Cardiac septum (tissue), 1 donor: ENCODE measurements around the gene ZNF410. TPM values are rescaled to one million over a fixed set of nuclear protein-coding genes. Genes with fewer than 3 reads are reported as not detected.
"Not testable (repeated sequence)": the region's sequence is repeated elsewhere in the genome, so short reads cannot be mapped to it uniquely, and the experiment has no call there.

Experiments
- DNase-seq: peaks from one replicate; pipeline ENCODE4 v3.0.0-alpha.2; 2020; ENCODE audit warnings: low spot score
- intact Hi-C: fragments of 100-400 bp; cut with DNase I; formaldehyde crosslinking; loops from one replicate; pipeline ENCODE4 v1.14.0; 2022
- total RNA-seq: library from RNA; stranded (reverse); fragmentation: NEBNext Ultra II Directional; extraction: Animal tissue kit (Norgen Biotek cat#: 25700); gene quantifications from one replicate; pipeline ENCODE4 v1.2.1, GENCODE V29; 2021
- donor health status: DM: no; HTN: no; CAD: no.

ZNF410 gene
- total RNA-seq, 1 donor from 2014 or later = 19.9 TPM

GRCh38 chr14:73878436-73878835 lies 8.2 kb upstream of the ZNF410 start:
- DNase-seq = no peak
- intact Hi-C loops = no loop called here

GRCh38 chr14:73879027-73879426 lies 7.6 kb upstream of the ZNF410 start:
- no peak for DNase-seq
- intact Hi-C loops = no loop called here

- intact Hi-C loops = loop anchor here (5.0 kb wide), 1 partner anchor 32 kb away; the partner anchor contains the start of gene PTGR2
- DNase-seq = no peak
Measured at GRCh38 chr14:73884438-73885190, 2.0 kb upstream of the ZNF410 start.

DNA sequence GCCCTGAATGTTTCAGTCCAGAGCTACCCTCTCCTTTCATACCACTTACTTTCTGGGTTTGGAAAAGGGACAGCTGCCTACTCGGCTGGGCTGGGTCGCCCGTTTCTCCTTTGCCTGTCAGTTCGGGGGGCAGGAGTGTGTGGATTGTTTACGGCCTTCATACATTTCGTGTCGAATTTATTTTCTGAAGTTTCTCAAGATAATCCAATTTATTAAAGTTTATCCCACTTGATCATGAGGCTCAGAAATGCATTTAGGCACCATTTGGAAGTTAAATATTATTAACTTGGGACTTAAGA lies 608 bp downstream of the ZNF410 start:
- DNase-seq = no peak
- intact Hi-C loops = loop anchor here (5.0 kb wide), 1 partner anchor 35 kb away; the partner anchor contains the start of gene PTGR2

- intact Hi-C loops = loop anchor here (5.0 kb wide), 1 partner anchor 36 kb away; the partner anchor contains the start of gene PTGR2
- no peak for DNase-seq
Measured at GRCh38 chr14:73887694-73888459, 1.2 kb downstream of the ZNF410 start.

DNA sequence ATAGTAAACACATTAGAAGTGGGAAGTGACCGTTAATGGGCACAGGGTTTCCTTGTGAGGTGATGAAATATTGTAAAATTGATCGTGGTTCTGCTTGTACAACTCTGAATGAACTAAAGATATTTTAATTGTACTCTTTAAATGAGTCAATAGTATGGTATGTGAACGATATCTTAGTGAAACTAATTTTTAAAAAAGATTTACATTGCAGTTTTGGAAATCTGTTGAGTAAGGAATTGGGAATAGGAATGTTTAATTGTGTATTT lies 1.7 kb downstream of the ZNF410 start:
- intact Hi-C loops = loop anchor here (5.0 kb wide), 1 partner anchor 36 kb away; the partner anchor contains the start of gene PTGR2
- no peak for DNase-seq

DNA sequence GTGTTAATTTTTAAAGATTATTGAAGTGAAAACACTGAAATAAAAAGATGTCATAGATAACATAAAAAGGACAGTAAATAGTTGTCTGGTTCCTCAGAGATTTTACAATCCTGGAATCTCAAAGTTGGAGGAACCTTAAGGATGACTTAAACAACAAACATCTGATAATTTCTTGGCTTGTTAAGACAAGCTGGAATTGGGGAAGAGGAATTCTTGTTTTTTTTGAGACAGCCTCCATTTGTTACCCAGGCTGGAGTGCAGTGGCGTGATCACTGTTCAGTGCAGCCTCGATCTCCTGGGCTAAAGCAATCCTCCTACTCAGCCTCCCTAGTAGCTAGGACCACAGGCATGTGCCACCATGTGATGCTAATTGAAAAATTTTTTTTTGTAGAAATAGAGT lies 2.3 kb downstream of the ZNF410 start:
- no peak for DNase-seq
- intact Hi-C loops = loop anchor here (5.0 kb wide), 1 partner anchor 37 kb away; the partner anchor contains the start of gene PTGR2

GRCh38 chr14:73889376-73889775 lies 2.7 kb downstream of the ZNF410 start:
- DNase-seq = no peak
- intact Hi-C loops = loop anchor here (5.0 kb wide), 1 partner anchor 37 kb away; the partner anchor contains the start of gene PTGR2

- DNase-seq, intact Hi-C loops: not testable (repeated sequence)
Measured at GRCh38 chr14:73894180-73894687, 7.6 kb downstream of the ZNF410 start.

DNA sequence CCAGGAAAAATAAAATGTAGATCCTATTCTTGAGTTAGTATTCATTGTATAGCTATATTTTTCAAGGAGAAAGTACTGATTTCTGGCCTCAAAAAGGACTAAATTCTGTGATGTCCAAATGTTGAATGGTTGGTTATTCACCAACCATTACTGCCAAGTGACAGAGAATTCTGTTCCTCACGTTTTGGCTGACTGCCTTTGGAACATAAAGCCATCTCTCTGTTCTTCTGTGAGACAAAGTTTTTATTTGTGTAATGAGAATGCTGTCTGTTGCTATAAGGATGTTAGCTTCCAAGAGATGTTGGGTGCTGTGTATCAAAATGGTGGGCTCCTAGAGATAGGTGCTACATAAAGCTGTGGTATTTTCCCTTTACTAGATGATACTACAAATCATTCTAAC lies 9.3 kb downstream of the ZNF410 start:
- intact Hi-C loops = no loop called here
- no peak for DNase-seq

- no peak for DNase-seq
- intact Hi-C loops = no loop called here
Measured at GRCh38 chr14:73896521-73896920, 9.9 kb downstream of the ZNF410 start.

GRCh38 chr14:73903028-73903427 lies 16.4 kb downstream of the ZNF410 start:
- DNase-seq = no peak
- intact Hi-C loops = no loop called here

DNA sequence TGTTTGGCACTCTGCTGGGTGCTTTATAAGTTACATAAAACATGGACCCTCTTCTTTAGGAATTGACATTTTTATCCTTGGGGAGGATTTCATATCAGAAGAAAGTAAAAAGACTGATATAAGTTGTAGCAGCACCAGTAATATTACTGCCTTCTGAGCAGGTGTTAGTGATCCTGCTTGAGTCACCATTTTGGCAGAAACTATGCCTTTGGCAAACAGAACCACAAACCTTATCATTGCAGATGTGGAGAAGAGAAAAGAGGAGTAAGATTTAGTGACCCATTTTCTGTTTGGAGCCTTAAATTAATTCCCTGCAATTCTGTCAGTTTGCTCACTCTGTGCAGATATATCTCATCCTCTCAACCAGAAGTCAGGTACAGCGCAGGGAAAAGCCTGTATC lies 23.0 kb downstream of the ZNF410 start:
- DNase-seq = no peak
- intact Hi-C loops = no loop called here

- DNase-seq = no peak
- intact Hi-C loops = no loop called here
Measured at GRCh38 chr14:73913256-73913655, 26.6 kb downstream of the ZNF410 start.

- no peak for DNase-seq
Measured at GRCh38 chr14:73916324-73916723, 29.7 kb downstream of the ZNF410 start.

DNA sequence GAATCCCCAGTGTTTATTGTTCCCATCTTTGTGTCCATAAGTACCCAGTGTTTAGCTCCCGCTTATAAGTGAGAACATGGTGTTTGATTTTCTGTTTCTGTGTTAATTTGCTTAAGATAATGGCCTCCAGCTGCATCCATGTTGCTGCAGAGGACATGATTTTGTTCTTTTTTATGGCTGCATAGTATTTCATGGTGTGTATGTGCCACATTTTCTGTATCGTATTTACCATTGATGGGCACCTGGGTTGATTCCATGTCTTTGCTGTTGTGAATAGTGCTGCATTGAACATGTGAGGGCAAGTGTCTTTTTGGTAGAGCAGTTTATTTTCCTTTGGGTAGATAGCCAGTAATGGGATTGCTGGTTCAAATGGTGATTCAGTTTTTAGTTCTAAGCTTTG lies 32.8 kb downstream of the ZNF410 start:
- DNase-seq, intact Hi-C loops: not testable (repeated sequence)

More at GRCh38 chr14:73916324-73916723, 29.7 kb downstream of the ZNF410 start:
- intact Hi-C loops = no loop called here

DNA sequence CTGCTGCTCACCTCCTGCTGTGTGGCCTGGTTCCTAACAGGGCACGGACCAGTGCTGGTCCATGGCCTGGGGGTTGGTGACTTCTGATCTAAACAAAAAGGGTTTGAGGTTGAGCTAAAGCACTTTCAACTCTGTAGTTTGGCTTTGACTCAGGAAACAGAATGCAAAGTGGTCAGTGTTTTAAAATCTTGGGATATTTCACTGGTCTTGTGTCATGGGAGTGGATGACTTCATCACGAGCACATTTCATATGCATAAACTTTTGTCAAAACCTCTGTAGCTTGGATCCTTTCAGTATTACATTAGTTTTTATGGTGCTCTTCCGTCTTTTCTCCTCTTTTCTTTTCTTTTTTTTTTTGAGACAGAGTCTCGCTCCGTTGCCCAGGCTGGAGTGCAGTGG lies 37.7 kb downstream of the ZNF410 start:
- intact Hi-C loops = no loop called here
- no peak for DNase-seq

DNA sequence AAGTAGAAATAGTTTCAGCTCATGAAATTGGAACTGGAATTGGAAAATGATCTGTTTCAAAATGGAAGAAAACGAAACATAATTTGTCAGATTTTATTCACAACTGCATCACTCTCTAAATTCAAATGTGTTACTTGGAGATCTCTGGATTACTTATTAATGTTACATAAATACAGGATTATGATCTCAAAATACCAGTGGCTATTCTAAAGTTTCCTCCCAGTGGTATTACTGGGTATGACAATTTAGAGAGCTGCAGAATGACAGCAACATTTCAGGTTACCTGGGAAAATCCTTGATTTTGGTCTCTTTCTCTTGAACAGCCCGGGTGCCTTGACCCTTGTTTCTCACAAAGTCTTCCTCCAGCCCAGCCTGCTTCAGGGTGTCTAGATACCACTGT lies 49.0 kb downstream of the ZNF410 start:
- no peak for DNase-seq
- intact Hi-C loops = no loop called here

DNA sequence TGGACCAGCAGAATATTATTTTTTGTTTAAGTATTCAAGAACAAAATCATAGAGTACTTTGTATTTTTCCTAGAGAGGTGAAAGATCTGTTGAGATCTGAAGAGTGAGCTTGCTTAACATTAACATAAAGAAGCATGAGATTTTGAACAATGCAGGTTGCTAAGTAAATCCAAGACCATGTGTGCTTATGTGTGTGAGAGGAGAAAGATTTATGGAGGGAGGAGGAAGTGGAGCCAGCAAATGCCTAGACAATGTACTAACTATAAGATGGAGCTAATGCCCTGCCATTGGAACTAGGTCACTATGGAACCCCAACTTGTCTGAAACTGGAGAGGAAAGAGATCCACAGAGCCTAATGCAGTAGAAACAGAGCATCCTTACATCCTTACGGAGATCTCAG lies 49.9 kb downstream of the ZNF410 start:
- intact Hi-C loops = no loop called here
- DNase-seq = no peak

DNA sequence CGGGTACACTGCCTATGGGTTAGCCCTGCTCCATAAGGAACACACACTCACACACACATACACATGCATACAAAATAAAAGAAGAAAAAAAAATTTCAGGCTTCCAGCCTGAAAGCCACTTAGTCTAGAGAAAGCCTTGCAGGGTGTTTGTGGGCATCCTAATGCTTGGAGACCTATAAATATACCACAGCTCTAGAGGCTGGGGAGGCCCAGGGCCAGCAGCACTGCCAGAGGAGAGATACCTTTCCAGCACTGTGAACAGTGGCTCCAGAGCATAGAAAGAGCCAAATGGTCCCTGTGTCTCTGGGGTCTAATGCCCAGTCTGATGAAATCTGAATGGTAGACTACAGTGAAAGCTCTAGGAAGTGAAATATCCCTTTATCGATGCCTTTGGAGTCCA lies 50.4 kb downstream of the ZNF410 start:
- DNase-seq = no peak
- intact Hi-C loops = no loop called here

DNA sequence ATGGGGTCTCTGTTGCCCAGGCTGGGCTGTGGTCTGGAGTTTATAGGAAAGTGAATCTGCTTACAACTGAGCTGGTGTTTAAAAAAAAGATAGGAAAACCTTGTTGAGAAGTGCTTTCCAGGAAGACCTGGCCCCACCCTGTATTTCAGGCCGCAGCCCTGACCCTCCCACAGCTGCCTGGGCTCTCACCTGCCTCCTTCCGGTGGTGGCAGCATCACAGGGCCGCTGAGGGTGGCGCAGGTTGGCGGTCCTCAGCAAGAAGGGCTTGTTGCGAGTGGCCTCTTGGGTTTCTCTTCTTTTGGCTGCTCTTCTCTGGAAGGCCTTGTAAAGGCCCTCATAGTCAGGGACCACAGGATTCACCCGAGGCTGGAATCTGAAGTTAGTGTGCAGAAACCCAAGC lies 55.5 kb downstream of the ZNF410 start:
- DNase-seq = no peak
- intact Hi-C loops = loop anchor here (10.0 kb wide), 1 partner anchor 217 kb away; no protein-coding TSS in a partner anchor
